Esophagus muscularis mucosa (tissue), 4 donors: ENCODE results near the gene KRCC1. TPM values are rescaled to one million over a fixed set of nuclear protein-coding genes. Genes with fewer than 3 reads are reported as not detected.

Experiments
- DNase-seq: peaks from one replicate; pipeline ENCODE4 v3.0.0-alpha.2; 2017; ENCODE audit errors: extremely low spot score
- H3K27ac ChIP-seq, 4 donors: fragments of 200-600 bp; sonication (generic); replicated peaks in 1 of 4; 1 replicate in 3 of 4; 2 replicates in 1 of 4; pipeline ENCODE4 v1.5.1; 2016 to 2019; ENCODE audit warnings: mild to moderate bottlenecking in 1 of 4
- H3K27me3 ChIP-seq, 4 donors: fragments of 200-600 bp; sonication (generic); one replicate each; pipeline versions ENCODE4 v1.5.1 to v1.6.0; 2016 to 2019
- H3K36me3 ChIP-seq, 4 donors: fragments of 200-600 bp; sonication (generic); one replicate each; pipeline ENCODE4 v1.5.1; 2016 to 2019
- H3K4me1 ChIP-seq, 4 donors: fragments of 200-600 bp; sonication (generic); one replicate each; pipeline ENCODE4 v1.5.1; 2016 to 2019
- H3K4me3 ChIP-seq, 4 donors: fragments of 200-600 bp; sonication (generic); 1 replicate in 2 of 4; 2 replicates in 2 of 4; pipeline ENCODE4 v1.5.1; 2016 to 2019; ENCODE audit warnings: mild to moderate bottlenecking in 4 of 4, moderate library complexity in 1 of 4
- H3K9me3 ChIP-seq, 4 donors: fragments of 200-600 bp; sonication (generic); 1 replicate in 3 of 4; 2 replicates in 1 of 4; pipeline ENCODE4 v1.5.1; 2016 to 2019
- CTCF ChIP-seq, 3 experiments: fragments of 200-600 bp in 2 of 3; fragments of 450-650 bp in 1 of 3; sonication (generic) in 2 of 3; IDR thresholded peaks; one replicate each; pipeline ENCODE4 v1.5.1; 2017 to 2019; ENCODE audit warnings: antibody characterized with exemption in 3 of 3, mild to moderate bottlenecking in 2 of 3, moderate library complexity in 1 of 3
- EP300 ChIP-seq: sonication (generic); formaldehyde crosslinking; IDR thresholded peaks from one replicate; pipeline ENCODE4 v1.6.1; 2017; ENCODE audit warnings: antibody characterized with exemption
- POLR2A ChIP-seq: fragments of 450-650 bp; IDR thresholded peaks from one replicate; pipeline ENCODE4 v1.6.1; 2017; ENCODE audit warnings: antibody characterized with exemption, moderate library complexity, mild to moderate bottlenecking, low read depth
- POLR2AphosphoS5 ChIP-seq, 2 donors: sonication (generic); formaldehyde crosslinking; IDR thresholded peaks; one replicate each; pipeline ENCODE4 v1.6.1; 2017; ENCODE audit warnings: antibody characterized with exemption in 2 of 2
- WGBS: methylation state at CpG from one replicate; pipeline ENCODE4 v1.1.5; 2018; 5-methylcytosine and 5-hydroxymethylcytosine counted together
- intact Hi-C: fragments of 100-400 bp; cut with DNase I; formaldehyde crosslinking; loops from one replicate; pipeline ENCODE4 v1.15.1; 2023
- total RNA-seq, 4 donors: library from RNA; depleted of rRNA; stranded (reverse); fragments of >200 nt; gene quantifications; one replicate each; pipeline versions ENCODE4 v1.1.0 to v1.2.1, GENCODE V29; 2016

Gene KRCC1
- total RNA-seq, 4 donors from 2014 or later, result 21.9 to 36.4 (median 27.9) TPM

- Histone ChIP-seq H3K36me3 (no peaks in the 10 kb centered on the region), H3K4me3 (no peak overlapping the region), H3K27me3 (no peaks in the 10 kb centered on the region), H3K4me1 (no peaks in the 10 kb centered on the region), H3K9me3 (no peaks in the 10 kb centered on the region), H3K27ac (no peak overlapping the region)
- TF ChIP-seq EP300 (no peak), CTCF (IDR thresholded peaks at IDR 0.05) (no peak), POLR2A (no peak)
- intact Hi-C loops, result no loop called here
- WGBS, result 27% methylated on average over 1 of the region's 1 CpG
- DNase-seq, result no peak
Measured at GRCh38 chr2:88011011-88011410, 44.6 kb downstream of the KRCC1 start.

DNA sequence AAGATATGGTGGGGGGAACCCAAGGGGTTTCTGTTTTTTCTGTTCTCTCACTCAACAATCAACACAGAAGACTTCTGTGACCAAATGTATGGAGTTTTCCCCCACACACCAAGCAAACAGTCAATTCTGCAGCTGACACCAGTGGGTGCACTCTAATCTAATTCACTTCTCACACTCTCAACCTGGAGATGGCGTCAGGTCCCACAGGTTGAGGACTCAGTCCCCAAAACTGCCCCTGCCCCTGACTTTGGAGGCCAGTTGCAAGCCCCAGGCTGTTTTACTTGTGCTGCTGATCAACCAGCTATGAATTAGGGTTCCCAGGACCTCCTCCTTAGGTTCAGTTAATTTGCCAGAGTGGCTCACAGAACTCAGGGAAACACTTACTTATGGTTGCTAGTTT is 45.4 kb downstream of the KRCC1 start:
- no peaks in the 10 kb centered on the region for H3K9me3 ChIP-seq
- no peak overlapping the region for H3K27ac ChIP-seq
- H3K4me3 ChIP-seq, result no peak overlapping the region
- intact Hi-C loops, result no loop called here
- TF ChIP-seq POLR2A (no peak), EP300 (no peak), POLR2AphosphoS5 (IDR thresholded peaks at IDR 0.05) (no peak), CTCF (IDR thresholded peaks at IDR 0.05) (no peak)
- no peaks in the 10 kb centered on the region for H3K4me1 ChIP-seq
- no peak for DNase-seq
- no peaks in the 10 kb centered on the region for H3K36me3 ChIP-seq
- no peaks in the 10 kb centered on the region for H3K27me3 ChIP-seq
- 100% methylated on average over 1 of the region's 1 CpG for WGBS

DNA sequence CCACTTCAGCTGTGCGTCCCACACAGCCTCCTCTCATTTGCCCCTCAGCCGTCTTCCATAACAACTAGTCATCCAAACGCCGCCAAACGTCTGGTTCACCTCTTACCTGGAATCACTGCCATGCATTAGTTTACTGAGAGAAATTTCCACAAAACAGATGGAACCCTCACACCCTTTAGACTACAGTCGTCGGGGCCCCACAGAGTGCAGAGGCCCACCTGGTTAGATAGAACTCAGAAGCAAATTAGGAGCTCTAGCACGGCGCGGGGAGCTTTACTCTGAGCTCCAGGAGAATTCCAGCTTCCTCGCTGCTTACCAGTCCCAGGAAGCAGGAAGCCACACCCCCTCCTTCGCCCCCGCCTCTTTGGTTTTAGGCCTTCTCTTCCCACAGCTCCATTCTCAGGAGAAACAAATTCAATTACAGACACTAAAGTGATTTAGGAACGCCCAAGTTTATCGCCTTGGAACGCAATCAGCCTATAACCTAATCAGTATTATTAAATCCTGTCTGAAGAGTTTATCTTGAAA is 48.6 kb downstream of the KRCC1 start:
- no peak for DNase-seq
- 96% methylated on average over 16 of the region's 16 CpGs for WGBS
- Histone ChIP-seq H3K4me1 (peaks cover 0 to 2% (median under 1%) of the 10 kb centered on the region in 4 donors), H3K9me3 (no peaks in the 10 kb centered on the region), H3K27ac (no peak overlapping the region), H3K27me3 (no peaks in the 10 kb centered on the region), H3K36me3 (no peaks in the 10 kb centered on the region), H3K4me3 (no peak overlapping the region)
- TF ChIP-seq CTCF (IDR thresholded peaks at IDR 0.05) (no peak), EP300 (no peak), POLR2AphosphoS5 (IDR thresholded peaks at IDR 0.05) (no peak), POLR2A (no peak)
- intact Hi-C loops, result no loop called here

- no peaks in the 10 kb centered on the region for H3K36me3 ChIP-seq
- intact Hi-C loops, result no loop called here
- H3K9me3 ChIP-seq, result no peaks in the 10 kb centered on the region
- TF ChIP-seq POLR2A, result no peak
- TF ChIP-seq POLR2AphosphoS5 (IDR thresholded peaks at IDR 0.05), result no peak
- TF ChIP-seq EP300, result no peak
- TF ChIP-seq CTCF (IDR thresholded peaks at IDR 0.05), result no peak
- H3K27me3 ChIP-seq, result no peaks in the 10 kb centered on the region
- 86% methylated on average over 6 of the region's 6 CpGs for WGBS
- H3K27ac ChIP-seq, result no peak overlapping the region
- no peak overlapping the region for H3K4me3 ChIP-seq
- no peak for DNase-seq
- peaks cover 0 to 6% (median 1%) of the 10 kb centered on the region in 4 donors for H3K4me1 ChIP-seq
Measured at GRCh38 chr2:88005776-88006175, 49.8 kb downstream of the KRCC1 start.

DNA sequence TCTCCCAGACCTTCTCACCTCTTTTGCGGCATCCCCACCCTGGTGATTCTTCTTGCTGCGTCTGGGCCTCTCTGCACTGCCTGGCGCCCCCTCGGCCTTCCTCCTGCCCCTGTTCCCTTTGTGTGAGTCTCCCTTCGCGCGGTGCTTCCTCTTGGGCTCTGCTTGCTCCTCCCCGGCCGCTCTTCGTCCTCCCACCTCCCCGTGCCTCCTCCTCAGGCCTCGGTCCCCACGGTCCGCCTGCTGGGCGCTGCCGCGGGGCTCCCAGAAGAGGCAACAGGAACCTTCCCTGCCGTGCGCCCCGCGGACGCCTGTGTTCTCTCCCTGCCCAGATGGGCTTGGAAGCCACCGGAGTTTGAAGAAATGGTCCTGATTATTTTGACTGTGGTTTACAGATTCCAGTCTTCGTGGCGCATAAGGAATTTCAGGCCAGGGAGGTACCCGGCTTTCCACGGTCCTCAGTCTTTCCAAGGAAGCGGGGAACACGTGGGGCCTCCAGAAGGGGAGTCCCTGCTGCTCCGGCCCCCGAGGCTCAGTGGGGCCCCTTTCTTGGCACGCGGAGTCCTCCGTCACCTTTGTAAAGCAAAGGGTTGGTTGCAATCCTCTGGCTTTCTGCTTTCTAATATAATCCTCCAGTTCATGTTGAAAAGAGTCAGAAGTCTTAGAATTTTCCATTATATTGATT is 52.4 kb downstream of the KRCC1 start:
- Histone ChIP-seq H3K27me3 (no peaks in the 10 kb centered on the region), H3K27ac (no peak overlapping the region), H3K4me1 (peaks cover 0 to 6% (median 1%) of the 10 kb centered on the region in 4 donors), H3K4me3 (no peak overlapping the region), H3K9me3 (no peaks in the 10 kb centered on the region), H3K36me3 (no peaks in the 10 kb centered on the region)
- DNase-seq, result no peak
- WGBS, result 59% methylated on average over 33 of the region's 34 CpGs
- intact Hi-C loops, result no loop called here
- no peak for TF ChIP-seq EP300
- TF ChIP-seq CTCF (IDR thresholded peaks at IDR 0.05), result no peak
- no peak for TF ChIP-seq POLR2A
- no peak for TF ChIP-seq POLR2AphosphoS5 (IDR thresholded peaks at IDR 0.05)
